Stimulated activated naive B cell treated with anti-CD40 and anti-IgM and Interleukin-4, amounts not matched to agents 10 μg/mL and 1 μg/mL and 100 μg/mL, for 72 hours (primary cell): ENCODE results near the gene PLCL2.

Experiments used
- ATAC-seq, 2 donors: fragments of 150-1000 bp; cut with Tn5 transposase; replicated peaks; 2 replicates each; pipeline ENCODE4 v1.10.0; 2021; ENCODE audit warnings: moderate library complexity in 1 of 2
- DNase-seq: peaks from one replicate; pipeline ENCODE4 v3.0.0; 2021
- H3K27ac Mint-ChIP-seq: one replicate; pipeline ENCODE4 v1.8.0; 2022; ENCODE audit warnings: mild to moderate bottlenecking, mixed read lengths
- H3K27me3 Mint-ChIP-seq, 2 donors: one replicate each; pipeline ENCODE4 v1.8.0; 2022; ENCODE audit warnings: mixed read lengths in 2 of 2
- H3K36me3 Mint-ChIP-seq, 2 donors: one replicate each; pipeline ENCODE4 v1.8.0; 2022; ENCODE audit warnings: mixed read lengths in 2 of 2, mild to moderate bottlenecking in 1 of 2
- H3K4me1 Mint-ChIP-seq, 2 donors: one replicate each; pipeline ENCODE4 v1.8.0; 2022; ENCODE audit warnings: mixed read lengths in 2 of 2, mild to moderate bottlenecking in 1 of 2
- H3K4me3 Mint-ChIP-seq, 2 donors: one replicate each; pipeline ENCODE4 v1.8.0; 2022; ENCODE audit warnings: mild to moderate bottlenecking in 2 of 2, mixed read lengths in 2 of 2, moderate library complexity in 1 of 2
- H3K9me3 Mint-ChIP-seq, 2 donors: one replicate each; pipeline ENCODE4 v1.8.0; 2022; ENCODE audit warnings: mixed read lengths in 2 of 2, mild to moderate bottlenecking in 1 of 2

Gene PLCL2

DNA sequence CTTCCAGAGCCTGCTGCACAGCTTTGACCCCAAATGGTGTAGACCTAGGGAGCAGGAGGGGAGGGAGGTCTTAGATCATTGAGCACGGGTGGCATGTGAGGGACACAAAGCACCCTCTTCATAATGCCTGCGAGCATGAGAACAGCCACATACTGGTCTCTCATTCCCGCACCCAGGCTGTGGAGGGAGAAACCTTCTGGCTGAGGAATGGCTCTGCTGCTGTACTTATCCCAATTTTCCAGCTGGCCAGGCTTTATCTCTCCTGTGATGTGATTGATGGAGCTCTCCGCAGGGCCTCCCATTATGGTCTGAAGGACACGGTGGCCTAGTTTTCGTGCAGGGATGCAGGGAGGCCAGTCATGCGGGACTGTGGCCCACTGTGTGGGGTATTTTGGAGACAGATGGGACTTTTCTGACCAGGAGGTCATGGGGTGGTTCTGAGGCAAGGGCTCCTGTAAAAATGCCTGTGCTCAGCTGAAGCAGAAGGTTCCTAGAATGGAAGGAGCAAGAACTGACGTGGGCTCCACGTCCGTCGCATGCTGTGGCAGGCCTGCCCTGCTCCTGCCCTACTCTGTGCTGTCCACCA is 251.5 kb downstream of the PLCL2 start:
- DNase-seq, result no peak
- no peak for ATAC-seq
- no peaks in the 10 kb centered on the region for H3K36me3 Mint-ChIP-seq
- peaks cover 9 to 10% of the 10 kb centered on the region in 2 donors for H3K4me1 Mint-ChIP-seq
- no peak overlapping the region for H3K27ac Mint-ChIP-seq
- peaks cover 0 to 4% of the 10 kb centered on the region in 2 donors for H3K27me3 Mint-ChIP-seq
- H3K9me3 Mint-ChIP-seq, result peaks cover 0 to 4% of the 10 kb centered on the region in 2 donors
- H3K4me3 Mint-ChIP-seq, result no peak overlapping the region

DNA sequence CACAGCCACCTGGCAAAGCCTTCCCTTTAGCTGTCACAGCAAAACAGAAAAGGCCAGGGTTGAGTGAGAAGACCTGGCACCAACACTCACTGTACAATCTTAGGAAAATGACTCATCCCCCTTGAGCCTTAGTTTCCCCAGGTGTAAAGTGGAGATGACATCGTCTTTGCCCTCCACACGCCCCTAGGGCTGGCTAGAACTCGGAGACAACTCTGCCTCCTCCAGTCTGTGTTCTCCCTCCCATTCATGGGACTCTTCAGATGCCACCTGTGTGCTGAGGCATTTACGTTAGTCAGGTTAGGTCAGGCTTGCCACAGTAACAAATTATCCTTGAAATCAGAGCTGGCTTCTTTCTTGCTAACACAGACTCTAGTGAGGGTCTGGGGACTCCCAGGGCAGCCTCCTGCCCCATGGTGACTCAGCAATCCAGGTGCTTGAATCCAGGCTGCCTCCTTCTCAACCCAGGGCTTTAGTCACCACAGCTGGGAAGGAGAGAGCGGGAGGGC is 252.6 kb downstream of the PLCL2 start:
- Mint-ChIP-seq H3K27ac (no peak overlapping the region), H3K4me1 (peaks cover 9 to 10% of the 10 kb centered on the region in 2 donors), H3K27me3 (peaks cover 0 to 4% of the 10 kb centered on the region in 2 donors), H3K36me3 (no peaks in the 10 kb centered on the region), H3K4me3 (no peak overlapping the region), H3K9me3 (peaks cover 0 to 4% of the 10 kb centered on the region in 2 donors)
- DNase-seq, result no peak
- ATAC-seq, result no peak

DNA sequence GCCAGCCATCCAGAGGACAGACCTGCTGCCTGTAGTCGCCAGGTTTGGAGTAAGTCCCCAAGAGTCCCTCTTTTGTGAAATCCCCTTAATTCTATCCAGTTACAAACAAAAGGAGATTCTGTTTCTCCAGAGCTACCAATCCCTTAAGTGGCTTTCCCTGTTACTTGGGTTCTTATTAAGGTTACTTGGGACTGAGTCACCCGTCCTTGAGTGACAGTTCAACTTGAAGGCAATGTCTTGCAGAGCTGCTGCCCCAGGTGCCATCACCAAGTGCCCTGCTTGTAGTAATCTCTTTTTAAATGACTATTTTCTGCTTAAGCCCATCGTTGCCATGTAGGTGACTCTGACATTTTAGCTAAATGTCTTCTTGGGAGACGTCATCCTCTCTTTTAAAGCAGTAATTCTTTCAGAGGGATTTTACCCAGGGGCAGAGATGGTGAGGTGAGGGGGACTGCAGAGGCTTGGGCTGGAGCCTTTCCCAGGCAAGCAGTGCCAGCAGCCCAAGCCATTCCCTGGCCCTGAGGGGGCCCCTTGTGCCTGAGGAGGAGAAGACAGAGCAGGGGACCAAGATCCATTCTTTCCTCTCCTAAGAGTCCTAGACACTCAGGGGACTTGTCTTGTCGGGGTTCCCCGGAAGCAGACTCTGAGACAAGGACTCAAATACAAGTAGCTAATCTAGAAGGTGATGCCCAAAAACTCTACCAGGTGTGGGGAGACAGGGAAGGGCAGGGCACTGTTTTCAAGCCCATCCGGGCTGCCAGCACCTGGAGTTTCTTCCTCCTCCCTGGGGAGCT is 253.7 kb downstream of the PLCL2 start:
- Mint-ChIP-seq H3K4me3 (no peak overlapping the region), H3K4me1 (peaks cover 9 to 10% of the 10 kb centered on the region in 2 donors), H3K27ac (no peak overlapping the region), H3K9me3 (peaks cover 1 to 8% of the 10 kb centered on the region in 2 donors), H3K27me3 (peaks cover 0 to 4% of the 10 kb centered on the region in 2 donors), H3K36me3 (peaks cover 0 to 9% of the 10 kb centered on the region in 2 donors)
- ATAC-seq (no peak), DNase-seq (no peak)
